ENCODE results near the gene EGFL7.
"Not testable (repeated sequence)": the region's sequence is repeated elsewhere in the genome, so short reads cannot be mapped to it uniquely, and the experiment has no call there.

EGFL7 gene

GRCh38 chr9:136625101-136626065 is 37.3 kb upstream of the EGFL7 start:
- peak; percentile 83 for DNase-seq

- no peak for DNase-seq
Observed at GRCh38 chr9:136626066-136626725, 36.5 kb upstream of the EGFL7 start.

GRCh38 chr9:136626740-136627642 is 35.7 kb upstream of the EGFL7 start:
- DNase-seq: peak; percentile 80

GRCh38 chr9:136627703-136628102 is 35.0 kb upstream of the EGFL7 start:
- no peak for DNase-seq

GRCh38 chr9:136628268-136628667 is 34.4 kb upstream of the EGFL7 start:
- no peak for DNase-seq

GRCh38 chr9:136629001-136629878 is 33.5 kb upstream of the EGFL7 start:
- DNase-seq: peak; percentile 68

GRCh38 chr9:136629879-136630661 is 32.6 kb upstream of the EGFL7 start:
- DNase-seq: peak; percentile 85

GRCh38 chr9:136630662-136630992 is 32.1 kb upstream of the EGFL7 start:
- no peak for DNase-seq

GRCh38 chr9:136631038-136632000 is 31.4 kb upstream of the EGFL7 start:
- peak; percentile 77 for DNase-seq

- DNase-seq: not testable (repeated sequence)
Observed at GRCh38 chr9:136632072-136632471, 30.6 kb upstream of the EGFL7 start.

- not testable (repeated sequence) for DNase-seq
Observed at GRCh38 chr9:136632491-136633106, 30.1 kb upstream of the EGFL7 start.

GRCh38 chr9:136634904-136635303 is 27.8 kb upstream of the EGFL7 start:
- DNase-seq: no peak

- DNase-seq: no peak
Observed at GRCh38 chr9:136640171-136641111, 22.3 kb upstream of the EGFL7 start.

- no peak for DNase-seq
Observed at GRCh38 chr9:136642439-136642921, 20.2 kb upstream of the EGFL7 start.

GRCh38 chr9:136643596-136644342 is 18.9 kb upstream of the EGFL7 start:
- no peak for DNase-seq

GRCh38 chr9:136644343-136644592 is 18.4 kb upstream of the EGFL7 start:
- peak; percentile 85 for DNase-seq

GRCh38 chr9:136644593-136645351 is 17.9 kb upstream of the EGFL7 start:
- DNase-seq: no peak
